HEK293T (cell line): ENCODE data around the gene CINP.

Experiments used
- NFRKB ChIP-seq: fragments of 450-650 bp; IDR thresholded peaks from 2 replicates; pipeline ENCODE4 v1.6.1; 2016; ENCODE audit warnings: mild to moderate bottlenecking, moderate library complexity
- PKNOX1 ChIP-seq: fragments of 450-650 bp; IDR thresholded peaks from 2 replicates; pipeline ENCODE4 v1.6.1; 2016

GRCh38 chr14:102325791-102326345 is 36.8 kb downstream of the CINP start:
- TF ChIP-seq NFRKB (no peak), PKNOX1 (no peak)
